GM21515 (cell line): ENCODE measurements around the gene CASP1.

Source experiments
- ATAC-seq: cut with Tn5 transposase; IDR thresholded peaks from one replicate; pipeline ENCODE4 v1.9.1; 2021; ENCODE audit not compliant: unreplicated experiment

The CASP1 gene

GRCh38 chr11:104992781-104993180 is 42.2 kb downstream of the CASP1 start:
- ATAC-seq = no peak

GRCh38 chr11:104991994-104992393 is 43.0 kb downstream of the CASP1 start:
- no peak for ATAC-seq

GRCh38 chr11:104984808-104985207 is 50.1 kb downstream of the CASP1 start:
- no peak for ATAC-seq

- no peak for ATAC-seq
Measured at GRCh38 chr11:104979839-104980238, 55.1 kb downstream of the CASP1 start.
